WTC11 (cell line): ENCODE measurements around the gene TRIOBP. TPM values are rescaled to one million over a fixed set of nuclear protein-coding genes. Genes with fewer than 3 reads are reported as not detected.
A peak's percentile ranks its signal among the peaks of the same experiment; 100 is the strongest.

Source experiments
- EMX1 ChIP-seq: fragments of 250-450 bp; sonication (Bioruptor Pico); IDR thresholded peaks from 2 replicates; pipeline ENCODE4 v1.8.0; 2021; ENCODE audit warnings: mild to moderate bottlenecking
- GABPB1 ChIP-seq: sonication (generic); formaldehyde crosslinking; IDR thresholded peaks from 2 replicates; pipeline ENCODE4 v1.8.1; 2023; ENCODE audit warnings: mild to moderate bottlenecking, missing genetic modification reagents
- NFE2L1 ChIP-seq: sonication (generic); formaldehyde crosslinking; IDR thresholded peaks from 2 replicates; pipeline ENCODE4 v1.8.1; 2023; ENCODE audit warnings: missing genetic modification reagents
- NR3C1 ChIP-seq: sonication (generic); formaldehyde crosslinking; conservative IDR thresholded peaks from 2 replicates; pipeline ENCODE4 v1.8.1; 2023; ENCODE audit warnings: low read depth, mild to moderate bottlenecking, missing genetic modification reagents
- RELA ChIP-seq: sonication (generic); formaldehyde crosslinking; IDR thresholded peaks from 2 replicates; pipeline ENCODE4 v1.8.1; 2022; ENCODE audit warnings: missing genetic modification reagents, mild to moderate bottlenecking, borderline replicate concordance
- SP1 ChIP-seq: sonication (generic); formaldehyde crosslinking; conservative IDR thresholded peaks from 2 replicates; pipeline ENCODE4 v1.8.1; 2022; ENCODE audit warnings: missing genetic modification reagents
- TCF7 ChIP-seq: sonication (generic); formaldehyde crosslinking; IDR thresholded peaks from 2 replicates; pipeline ENCODE4 v1.8.0; 2022; ENCODE audit warnings: mild to moderate bottlenecking, low read depth, missing genetic modification reagents, moderate library complexity
- TP53 ChIP-seq: sonication (generic); formaldehyde crosslinking; IDR thresholded peaks from 2 replicates; pipeline ENCODE4 v1.8.1; 2023; ENCODE audit warnings: mild to moderate bottlenecking, missing genetic modification reagents
- ZNF121 ChIP-seq: sonication (generic); formaldehyde crosslinking; IDR thresholded peaks from 2 replicates; pipeline ENCODE4 v1.8.0; 2023; ENCODE audit warnings: missing genetic modification reagents
- ZNF232 ChIP-seq: sonication (generic); formaldehyde crosslinking; IDR thresholded peaks from 2 replicates; pipeline ENCODE4 v1.8.0; 2022; ENCODE audit warnings: mild to moderate bottlenecking, missing genetic modification reagents
- ZNF317 ChIP-seq: sonication (generic); formaldehyde crosslinking; IDR thresholded peaks from 2 replicates; pipeline ENCODE4 v1.8.1; 2023; ENCODE audit warnings: low read depth, mild to moderate bottlenecking, moderate library complexity, missing genetic modification reagents, borderline replicate concordance
- ZNF396 ChIP-seq: fragments of 250-450 bp; sonication (Bioruptor Pico); IDR thresholded peaks from 2 replicates; pipeline ENCODE4 v1.8.0; 2021; ENCODE audit warnings: mild to moderate bottlenecking, moderate library complexity, borderline replicate concordance
- total RNA-seq: library from RNA; stranded (reverse); gene quantifications from 3 replicates; pipeline ENCODE4 v1.2.3, GENCODE V29; 2021
- TF ChIP-seq, protein P1 (sequence below): sonication (generic); formaldehyde crosslinking; IDR thresholded peaks from 2 replicates; pipeline ENCODE4 v1.8.1; 2022; ENCODE audit warnings: low read depth, mild to moderate bottlenecking, moderate library complexity, missing genetic modification reagents, borderline replicate concordance
- TF ChIP-seq, protein P2 (sequence below): sonication (generic); formaldehyde crosslinking; IDR thresholded peaks from 2 replicates; pipeline ENCODE4 v1.8.0; 2022; ENCODE audit warnings: mild to moderate bottlenecking, missing genetic modification reagents
- TF ChIP-seq, protein P3 (sequence below): sonication (generic); formaldehyde crosslinking; IDR thresholded peaks from 2 replicates; pipeline ENCODE4 v1.8.0; 2023; ENCODE audit warnings: mild to moderate bottlenecking, missing genetic modification reagents
- TF ChIP-seq, protein P4 (sequence below): sonication (generic); formaldehyde crosslinking; IDR thresholded peaks from 2 replicates; pipeline ENCODE4 v1.8.1; 2022; ENCODE audit warnings: missing genetic modification reagents, borderline replicate concordance
- TF ChIP-seq, protein P5 (sequence below): fragments of 250-450 bp; sonication (Bioruptor Pico); IDR thresholded peaks from 2 replicates; pipeline ENCODE4 v1.9.0; 2021; ENCODE audit warnings: mild to moderate bottlenecking
- TF ChIP-seq, protein P6 (sequence below): sonication (generic); formaldehyde crosslinking; conservative IDR thresholded peaks from 2 replicates; pipeline ENCODE4 v1.8.1; 2022; ENCODE audit warnings: mild to moderate bottlenecking, missing genetic modification reagents
- TF ChIP-seq, protein P7 (sequence below): sonication (generic); formaldehyde crosslinking; IDR thresholded peaks from 2 replicates; pipeline ENCODE4 v1.8.1; 2022; ENCODE audit warnings: low read depth, missing genetic modification reagents, borderline replicate concordance
- TF ChIP-seq, protein P8 (sequence below): fragments of 250-450 bp; sonication (Bioruptor Pico); IDR thresholded peaks from 2 replicates; pipeline ENCODE4 v1.9.0; 2021; ENCODE audit warnings: mild to moderate bottlenecking, borderline replicate concordance
- TF ChIP-seq, protein P9 (sequence below): sonication (generic); formaldehyde crosslinking; IDR thresholded peaks from 2 replicates; pipeline ENCODE4 v1.8.1; 2022; ENCODE audit warnings: mild to moderate bottlenecking, moderate library complexity, missing genetic modification reagents
- TF ChIP-seq, protein P10 (sequence below): sonication (generic); formaldehyde crosslinking; IDR thresholded peaks from 2 replicates; pipeline ENCODE4 v1.8.1; 2023; ENCODE audit warnings: mild to moderate bottlenecking, moderate library complexity, missing genetic modification reagents

Gene TRIOBP
- total RNA-seq, 1 experiment from 2014 or later, result 54.0 TPM

DNA sequence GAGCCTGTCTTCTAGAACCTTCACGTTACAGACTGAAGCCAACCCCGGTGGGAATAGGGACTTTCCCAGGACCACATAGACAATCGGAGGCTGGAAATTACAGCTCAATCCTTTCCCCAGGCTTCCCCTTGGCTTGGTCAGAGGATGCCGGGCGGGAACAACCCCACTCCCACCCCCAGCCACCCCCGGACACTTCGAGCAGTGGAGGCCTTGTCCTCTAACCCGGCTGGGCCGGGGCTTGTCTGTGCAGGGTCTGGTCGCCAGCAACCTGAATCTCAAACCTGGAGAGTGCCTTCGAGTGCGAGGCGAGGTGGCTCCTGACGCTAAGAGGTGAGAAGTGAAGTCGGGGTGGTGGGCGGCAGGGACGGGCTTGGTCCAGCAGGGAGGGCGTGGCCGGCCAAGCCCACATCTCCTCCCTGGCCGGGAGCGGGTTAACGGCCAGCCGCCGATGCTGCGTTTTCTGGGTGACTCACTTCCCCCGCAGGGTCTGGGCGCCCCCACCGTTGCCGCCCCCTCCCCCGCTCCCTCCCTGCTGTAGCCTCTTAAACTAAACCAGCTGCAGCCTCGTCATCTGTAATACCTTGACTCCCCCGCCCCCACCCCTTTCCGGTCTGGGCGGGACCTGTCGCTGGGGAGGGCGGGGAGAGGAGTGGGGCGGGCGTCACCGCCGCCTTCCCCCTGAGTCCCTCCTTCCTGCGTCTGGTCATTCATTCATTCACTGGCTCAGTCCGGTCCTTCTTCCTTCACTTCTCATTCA is 19.9 kb upstream of the TRIOBP start (continued):
- TF ChIP-seq, protein P1, sequence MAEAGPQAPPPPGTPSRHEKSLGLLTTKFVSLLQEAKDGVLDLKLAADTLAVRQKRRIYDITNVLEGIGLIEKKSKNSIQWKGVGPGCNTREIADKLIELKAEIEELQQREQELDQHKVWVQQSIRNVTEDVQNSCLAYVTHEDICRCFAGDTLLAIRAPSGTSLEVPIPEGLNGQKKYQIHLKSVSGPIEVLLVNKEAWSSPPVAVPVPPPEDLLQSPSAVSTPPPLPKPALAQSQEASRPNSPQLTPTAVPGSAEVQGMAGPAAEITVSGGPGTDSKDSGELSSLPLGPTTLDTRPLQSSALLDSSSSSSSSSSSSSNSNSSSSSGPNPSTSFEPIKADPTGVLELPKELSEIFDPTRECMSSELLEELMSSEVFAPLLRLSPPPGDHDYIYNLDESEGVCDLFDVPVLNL (CRISPR knock-in tag), result no peak
- TF ChIP-seq, protein P2, sequence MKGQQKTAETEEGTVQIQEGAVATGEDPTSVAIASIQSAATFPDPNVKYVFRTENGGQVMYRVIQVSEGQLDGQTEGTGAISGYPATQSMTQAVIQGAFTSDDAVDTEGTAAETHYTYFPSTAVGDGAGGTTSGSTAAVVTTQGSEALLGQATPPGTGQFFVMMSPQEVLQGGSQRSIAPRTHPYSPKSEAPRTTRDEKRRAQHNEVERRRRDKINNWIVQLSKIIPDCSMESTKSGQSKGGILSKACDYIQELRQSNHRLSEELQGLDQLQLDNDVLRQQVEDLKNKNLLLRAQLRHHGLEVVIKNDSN, result peak; percentile 53; the same call in 1 of the 2 replicates
- TF ChIP-seq RELA (CRISPR knock-in tag) (no peak), TP53 (CRISPR knock-in tag) (no peak), NFE2L1 (CRISPR knock-in tag) (peak; percentile 83; the same call in 1 of the 2 replicates), ZNF232 (peak; percentile 80; the same call in 1 of the 2 replicates), TCF7 (no peak), NR3C1 (CRISPR knock-in tag) (no peak), GABPB1 (CRISPR knock-in tag) (0 out of 2 replicates have a peak, but pooled peaks have one; percentile 9), EMX1 (no peak), ZNF396 (no peak), ZNF317 (CRISPR knock-in tag) (no peak), ZNF121 (CRISPR knock-in tag) (no peak), SP1 (peak; percentile 66)
- TF ChIP-seq, protein P3, sequence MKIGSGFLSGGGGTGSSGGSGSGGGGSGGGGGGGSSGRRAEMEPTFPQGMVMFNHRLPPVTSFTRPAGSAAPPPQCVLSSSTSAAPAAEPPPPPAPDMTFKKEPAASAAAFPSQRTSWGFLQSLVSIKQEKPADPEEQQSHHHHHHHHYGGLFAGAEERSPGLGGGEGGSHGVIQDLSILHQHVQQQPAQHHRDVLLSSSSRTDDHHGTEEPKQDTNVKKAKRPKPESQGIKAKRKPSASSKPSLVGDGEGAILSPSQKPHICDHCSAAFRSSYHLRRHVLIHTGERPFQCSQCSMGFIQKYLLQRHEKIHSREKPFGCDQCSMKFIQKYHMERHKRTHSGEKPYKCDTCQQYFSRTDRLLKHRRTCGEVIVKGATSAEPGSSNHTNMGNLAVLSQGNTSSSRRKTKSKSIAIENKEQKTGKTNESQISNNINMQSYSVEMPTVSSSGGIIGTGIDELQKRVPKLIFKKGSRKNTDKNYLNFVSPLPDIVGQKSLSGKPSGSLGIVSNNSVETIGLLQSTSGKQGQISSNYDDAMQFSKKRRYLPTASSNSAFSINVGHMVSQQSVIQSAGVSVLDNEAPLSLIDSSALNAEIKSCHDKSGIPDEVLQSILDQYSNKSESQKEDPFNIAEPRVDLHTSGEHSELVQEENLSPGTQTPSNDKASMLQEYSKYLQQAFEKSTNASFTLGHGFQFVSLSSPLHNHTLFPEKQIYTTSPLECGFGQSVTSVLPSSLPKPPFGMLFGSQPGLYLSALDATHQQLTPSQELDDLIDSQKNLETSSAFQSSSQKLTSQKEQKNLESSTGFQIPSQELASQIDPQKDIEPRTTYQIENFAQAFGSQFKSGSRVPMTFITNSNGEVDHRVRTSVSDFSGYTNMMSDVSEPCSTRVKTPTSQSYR (CRISPR knock-in tag), result 0 out of 2 replicates have a peak, but pooled peaks have one; percentile 84
- TF ChIP-seq, protein P4, sequence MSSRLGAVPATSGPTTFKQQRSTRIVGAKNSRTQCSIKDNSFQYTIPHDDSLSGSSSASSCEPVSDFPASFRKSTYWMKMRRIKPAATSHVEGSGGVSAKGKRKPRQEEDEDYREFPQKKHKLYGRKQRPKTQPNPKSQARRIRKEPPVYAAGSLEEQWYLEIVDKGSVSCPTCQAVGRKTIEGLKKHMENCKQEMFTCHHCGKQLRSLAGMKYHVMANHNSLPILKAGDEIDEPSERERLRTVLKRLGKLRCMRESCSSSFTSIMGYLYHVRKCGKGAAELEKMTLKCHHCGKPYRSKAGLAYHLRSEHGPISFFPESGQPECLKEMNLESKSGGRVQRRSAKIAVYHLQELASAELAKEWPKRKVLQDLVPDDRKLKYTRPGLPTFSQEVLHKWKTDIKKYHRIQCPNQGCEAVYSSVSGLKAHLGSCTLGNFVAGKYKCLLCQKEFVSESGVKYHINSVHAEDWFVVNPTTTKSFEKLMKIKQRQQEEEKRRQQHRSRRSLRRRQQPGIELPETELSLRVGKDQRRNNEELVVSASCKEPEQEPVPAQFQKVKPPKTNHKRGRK (CRISPR knock-in tag), result no peak
- TF ChIP-seq, protein P5, sequence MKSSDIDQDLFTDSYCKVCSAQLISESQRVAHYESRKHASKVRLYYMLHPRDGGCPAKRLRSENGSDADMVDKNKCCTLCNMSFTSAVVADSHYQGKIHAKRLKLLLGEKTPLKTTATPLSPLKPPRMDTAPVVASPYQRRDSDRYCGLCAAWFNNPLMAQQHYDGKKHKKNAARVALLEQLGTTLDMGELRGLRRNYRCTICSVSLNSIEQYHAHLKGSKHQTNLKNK (CRISPR knock-in tag), result no peak
- TF ChIP-seq, protein P6, sequence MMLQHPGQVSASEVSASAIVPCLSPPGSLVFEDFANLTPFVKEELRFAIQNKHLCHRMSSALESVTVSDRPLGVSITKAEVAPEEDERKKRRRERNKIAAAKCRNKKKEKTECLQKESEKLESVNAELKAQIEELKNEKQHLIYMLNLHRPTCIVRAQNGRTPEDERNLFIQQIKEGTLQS (CRISPR knock-in tag), result no peak
- TF ChIP-seq, protein P7, sequence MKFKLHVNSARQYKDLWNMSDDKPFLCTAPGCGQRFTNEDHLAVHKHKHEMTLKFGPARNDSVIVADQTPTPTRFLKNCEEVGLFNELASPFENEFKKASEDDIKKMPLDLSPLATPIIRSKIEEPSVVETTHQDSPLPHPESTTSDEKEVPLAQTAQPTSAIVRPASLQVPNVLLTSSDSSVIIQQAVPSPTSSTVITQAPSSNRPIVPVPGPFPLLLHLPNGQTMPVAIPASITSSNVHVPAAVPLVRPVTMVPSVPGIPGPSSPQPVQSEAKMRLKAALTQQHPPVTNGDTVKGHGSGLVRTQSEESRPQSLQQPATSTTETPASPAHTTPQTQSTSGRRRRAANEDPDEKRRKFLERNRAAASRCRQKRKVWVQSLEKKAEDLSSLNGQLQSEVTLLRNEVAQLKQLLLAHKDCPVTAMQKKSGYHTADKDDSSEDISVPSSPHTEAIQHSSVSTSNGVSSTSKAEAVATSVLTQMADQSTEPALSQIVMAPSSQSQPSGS, result no peak
- TF ChIP-seq, protein P8, sequence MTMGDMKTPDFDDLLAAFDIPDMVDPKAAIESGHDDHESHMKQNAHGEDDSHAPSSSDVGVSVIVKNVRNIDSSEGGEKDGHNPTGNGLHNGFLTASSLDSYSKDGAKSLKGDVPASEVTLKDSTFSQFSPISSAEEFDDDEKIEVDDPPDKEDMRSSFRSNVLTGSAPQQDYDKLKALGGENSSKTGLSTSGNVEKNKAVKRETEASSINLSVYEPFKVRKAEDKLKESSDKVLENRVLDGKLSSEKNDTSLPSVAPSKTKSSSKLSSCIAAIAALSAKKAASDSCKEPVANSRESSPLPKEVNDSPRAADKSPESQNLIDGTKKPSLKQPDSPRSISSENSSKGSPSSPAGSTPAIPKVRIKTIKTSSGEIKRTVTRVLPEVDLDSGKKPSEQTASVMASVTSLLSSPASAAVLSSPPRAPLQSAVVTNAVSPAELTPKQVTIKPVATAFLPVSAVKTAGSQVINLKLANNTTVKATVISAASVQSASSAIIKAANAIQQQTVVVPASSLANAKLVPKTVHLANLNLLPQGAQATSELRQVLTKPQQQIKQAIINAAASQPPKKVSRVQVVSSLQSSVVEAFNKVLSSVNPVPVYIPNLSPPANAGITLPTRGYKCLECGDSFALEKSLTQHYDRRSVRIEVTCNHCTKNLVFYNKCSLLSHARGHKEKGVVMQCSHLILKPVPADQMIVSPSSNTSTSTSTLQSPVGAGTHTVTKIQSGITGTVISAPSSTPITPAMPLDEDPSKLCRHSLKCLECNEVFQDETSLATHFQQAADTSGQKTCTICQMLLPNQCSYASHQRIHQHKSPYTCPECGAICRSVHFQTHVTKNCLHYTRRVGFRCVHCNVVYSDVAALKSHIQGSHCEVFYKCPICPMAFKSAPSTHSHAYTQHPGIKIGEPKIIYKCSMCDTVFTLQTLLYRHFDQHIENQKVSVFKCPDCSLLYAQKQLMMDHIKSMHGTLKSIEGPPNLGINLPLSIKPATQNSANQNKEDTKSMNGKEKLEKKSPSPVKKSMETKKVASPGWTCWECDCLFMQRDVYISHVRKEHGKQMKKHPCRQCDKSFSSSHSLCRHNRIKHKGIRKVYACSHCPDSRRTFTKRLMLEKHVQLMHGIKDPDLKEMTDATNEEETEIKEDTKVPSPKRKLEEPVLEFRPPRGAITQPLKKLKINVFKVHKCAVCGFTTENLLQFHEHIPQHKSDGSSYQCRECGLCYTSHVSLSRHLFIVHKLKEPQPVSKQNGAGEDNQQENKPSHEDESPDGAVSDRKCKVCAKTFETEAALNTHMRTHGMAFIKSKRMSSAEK, result no peak
- TF ChIP-seq, protein P9, sequence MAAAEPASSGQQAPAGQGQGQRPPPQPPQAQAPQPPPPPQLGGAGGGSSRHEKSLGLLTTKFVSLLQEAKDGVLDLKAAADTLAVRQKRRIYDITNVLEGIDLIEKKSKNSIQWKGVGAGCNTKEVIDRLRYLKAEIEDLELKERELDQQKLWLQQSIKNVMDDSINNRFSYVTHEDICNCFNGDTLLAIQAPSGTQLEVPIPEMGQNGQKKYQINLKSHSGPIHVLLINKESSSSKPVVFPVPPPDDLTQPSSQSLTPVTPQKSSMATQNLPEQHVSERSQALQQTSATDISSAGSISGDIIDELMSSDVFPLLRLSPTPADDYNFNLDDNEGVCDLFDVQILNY, result 0 out of 2 replicates have a peak, but pooled peaks have one; percentile 36
- TF ChIP-seq, protein P10, sequence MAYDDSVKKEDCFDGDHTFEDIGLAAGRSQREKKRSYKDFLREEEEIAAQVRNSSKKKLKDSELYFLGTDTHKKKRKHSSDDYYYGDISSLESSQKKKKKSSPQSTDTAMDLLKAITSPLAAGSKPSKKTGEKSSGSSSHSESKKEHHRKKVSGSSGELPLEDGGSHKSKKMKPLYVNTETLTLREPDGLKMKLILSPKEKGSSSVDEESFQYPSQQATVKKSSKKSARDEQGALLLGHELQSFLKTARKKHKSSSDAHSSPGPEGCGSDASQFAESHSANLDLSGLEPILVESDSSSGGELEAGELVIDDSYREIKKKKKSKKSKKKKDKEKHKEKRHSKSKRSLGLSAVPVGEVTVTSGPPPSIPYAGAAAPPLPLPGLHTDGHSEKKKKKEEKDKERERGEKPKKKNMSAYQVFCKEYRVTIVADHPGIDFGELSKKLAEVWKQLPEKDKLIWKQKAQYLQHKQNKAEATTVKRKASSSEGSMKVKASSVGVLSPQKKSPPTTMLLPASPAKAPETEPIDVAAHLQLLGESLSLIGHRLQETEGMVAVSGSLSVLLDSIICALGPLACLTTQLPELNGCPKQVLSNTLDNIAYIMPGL, result no peak
